B cell (primary cell): ENCODE results near the gene ARHGDIA. TPM values are rescaled to one million over a fixed set of nuclear protein-coding genes. Genes with fewer than 3 reads are reported as not detected.

Source experiments
- ATAC-seq: fragments of 200-7000 bp; cut with Tn5 transposase; one replicate; pipeline ENCODE4 v1.10.0; 2021; ENCODE audit warnings: low read depth, mild to moderate bottlenecking, moderate number of reproducible peaks, moderate library complexity
- CTCF ChIA-PET: fragments of 350-600 bp; sonication (Branson Sonifier 250); formaldehyde crosslinking; loops from one replicate; lab custom pipeline; 2021; ENCODE audit warnings: antibody characterized with exemption, inconsistent platforms; lab: Charles Lee
- POLR2A ChIA-PET: fragments of 350-600 bp; sonication (Branson Sonifier 250); formaldehyde crosslinking; loops from one replicate; lab custom pipeline; 2021; ENCODE audit warnings: antibody characterized with exemption; lab: Charles Lee
- DNase-seq: peaks from one replicate; pipeline ENCODE4 v3.0.0; 2013
- H2AFZ ChIP-seq: 2 replicates; pipeline ENCODE4 v1.6.1; 2012; ENCODE audit warnings: mild to moderate bottlenecking, low read depth, low read length; ENCODE audit not compliant: insufficient read depth, poor library complexity, severe bottlenecking
- H3K27ac ChIP-seq, 2 donors: 1 replicate in 1 of 2; 2 replicates in 1 of 2; pipeline ENCODE4 v1.5.1; 2012 to 2013; ENCODE audit warnings: low read length in 2 of 2, mild to moderate bottlenecking in 2 of 2, moderate library complexity in 1 of 2
- H3K27me3 ChIP-seq, 4 experiments: fragments of 200-600 bp in 1 of 4; sonication (generic) in 1 of 4; replicated peaks in 1 of 4; 1 replicate in 2 of 4; 2 replicates in 2 of 4; pipeline versions ENCODE4 v1.6.1 to v1.7.0; 2013 to 2016; ENCODE audit warnings: low read length in 3 of 4, mild to moderate bottlenecking in 2 of 4, mixed read lengths in 1 of 4, moderate library complexity in 1 of 4; ENCODE audit not compliant: insufficient read depth in 4 of 4, control insufficient read depth in 3 of 4; ENCODE audit errors: control extremely low read depth in 1 of 4
- H3K36me3 ChIP-seq, 2 experiments: replicated peaks in 1 of 2; 1 replicate in 1 of 2; 2 replicates in 1 of 2; pipeline versions ENCODE4 v1.6.1 to v1.7.1; 2013; ENCODE audit warnings: low read length in 1 of 2; ENCODE audit not compliant: insufficient read depth in 2 of 2, control insufficient read depth in 1 of 2; ENCODE audit errors: control extremely low read depth in 1 of 2, extremely low read depth in 1 of 2
- H3K4me1 ChIP-seq, 2 donors: fragments of 200-600 bp in 1 of 2; sonication (generic) in 1 of 2; 1 replicate in 1 of 2; 2 replicates in 1 of 2; pipeline versions ENCODE4 v1.5.1 to v1.6.1; 2013 to 2017; ENCODE audit warnings: low read length in 2 of 2; ENCODE audit not compliant: control insufficient read depth in 2 of 2, insufficient read depth in 2 of 2
- H3K4me2 ChIP-seq: replicated peaks from 2 replicates; pipeline ENCODE3; 2012; ENCODE audit warnings: mild to moderate bottlenecking, low read depth, low read length; ENCODE audit not compliant: poor library complexity, severe bottlenecking
- H3K4me3 ChIP-seq, 5 experiments: fragments of 200-600 bp in 1 of 5; sonication (generic) in 1 of 5; 1 replicate in 3 of 5; 2 replicates in 2 of 5; pipeline versions ENCODE4 v1.5.1 to v1.7.0; 2011 to 2016; ENCODE audit warnings: low read length in 4 of 5, mild to moderate bottlenecking in 4 of 5, low read depth in 2 of 5, control low read depth in 1 of 5, moderate library complexity in 1 of 5; ENCODE audit not compliant: insufficient read depth in 1 of 5; ENCODE audit errors: control extremely low read depth in 1 of 5, extremely low read depth in 1 of 5
- H3K79me2 ChIP-seq: fragments of 200-600 bp; sonication (generic); one replicate; pipeline ENCODE4 v1.6.0; 2016; ENCODE audit warnings: low read length; ENCODE audit not compliant: control insufficient read depth, insufficient read depth
- H3K9ac ChIP-seq: fragments of 200-600 bp; sonication (generic); 2 replicates; pipeline ENCODE4 v1.6.1; 2017; ENCODE audit warnings: mild to moderate bottlenecking, low read length, moderate library complexity
- H3K9me3 ChIP-seq, 3 donors: one replicate each; pipeline versions ENCODE4 v1.6.1 to v1.7.1; 2013; ENCODE audit warnings: low read length in 2 of 3; ENCODE audit not compliant: control insufficient read depth in 2 of 3, insufficient read depth in 1 of 3; ENCODE audit errors: control extremely low read depth in 1 of 3
- H4K20me1 ChIP-seq: 2 replicates; pipeline ENCODE4 v1.6.0; 2012; ENCODE audit warnings: mild to moderate bottlenecking, low read length; ENCODE audit not compliant: insufficient read depth, control insufficient read depth, poor library complexity, severe bottlenecking
- H3K27ac Mint-ChIP-seq: one replicate; pipeline ENCODE4 v1.8.0; 2021; ENCODE audit warnings: mixed read lengths
- H3K27me3 Mint-ChIP-seq: one replicate; pipeline ENCODE4 v1.8.0; 2021; ENCODE audit warnings: mixed read lengths
- H3K4me1 Mint-ChIP-seq: one replicate; pipeline ENCODE4 v1.8.0; 2021; ENCODE audit warnings: mixed read lengths
- H3K4me3 Mint-ChIP-seq: one replicate; pipeline ENCODE4 v1.8.0; 2021; ENCODE audit warnings: mixed read lengths
- H3K9me3 Mint-ChIP-seq: one replicate; pipeline ENCODE4 v1.8.0; 2022; ENCODE audit warnings: mixed read lengths; ENCODE audit not compliant: insufficient read depth
- CTCF ChIP-seq: fragments of 200-600 bp; IDR thresholded peaks from one replicate; pipeline ENCODE4 v1.8.0; 2022; ENCODE audit warnings: antibody characterized with exemption, mild to moderate bottlenecking
- EZH2 ChIP-seq: IDR thresholded peaks from 2 replicates; pipeline ENCODE4 v1.6.1; 2012; ENCODE audit warnings: borderline replicate concordance, low read depth, mild to moderate bottlenecking, moderate library complexity, low read length; ENCODE audit not compliant: insufficient read depth, poor library complexity, severe bottlenecking
- WGBS: methylation state at CpG from one replicate; pipeline ENCODE4 v1.1.5; 2013; ENCODE audit warnings: missing lambda C conversion rate; ENCODE audit not compliant: insufficient coverage; 5-methylcytosine and 5-hydroxymethylcytosine counted together
- intact Hi-C: fragments of 100-400 bp; cut with micrococcal nuclease; formaldehyde crosslinking; loops from one replicate; pipeline ENCODE4 v1.10.0; 2022
- polyA plus RNA-seq: library from polyadenylated mRNA; depleted of rRNA; stranded (reverse); fragments of >200 nt; gene quantifications from 2 replicates; pipeline ENCODE4 v1.2.3, GENCODE V29; 2012
- total RNA-seq, 2 donors: library from RNA; stranded (reverse); fragments of 120-200 nt in 1 of 2; gene quantifications; 1 replicate in 1 of 2; 2 replicates in 1 of 2; pipeline versions ENCODE4 v1.2.3 to v1.2.4, GENCODE V29; 2013 to 2022

The ARHGDIA gene
- total and polyA plus RNA-seq, 2 donors (not counting 1 experiment from before 2014, with no cell fraction given) = 262 to 510 TPM

GRCh38 chr17:81890447-81891302 lies 19.5 kb upstream of the ARHGDIA start:
- POLR2A ChIA-PET = interaction anchor here (1.0 kb wide), 1 partner anchor 207 kb away, joined by 3 read pairs; the partner anchor contains the start of genes ARL16 and HGS
- Histone ChIP-seq H3K27me3 (no peaks in the 10 kb centered on the region), H2AFZ (peak overlapping the region; percentile 38), H3K4me3 (peak overlapping the region; percentile 4 to 71 (median 62)), H3K9me3 (no peaks in the 10 kb centered on the region), H3K4me1 (peaks cover 10 to 25% of the 10 kb centered on the region in 2 donors), H3K9ac (peak overlapping the region; percentile 84), H3K4me2 (peak overlapping the region; percentile 93), H3K36me3 (peaks cover 2 to 45% of the 10 kb centered on the region in 2 experiments), H3K27ac (peak overlapping the region; percentile 34 to 83), H3K79me2 (peaks cover 50% of the 10 kb centered on the region), H4K20me1 (peaks cover 7% of the 10 kb centered on the region)
- no peaks in the 10 kb centered on the region for H3K9me3 Mint-ChIP-seq
- TF ChIP-seq CTCF (no peak), EZH2 (no peak)
- no peak for ATAC-seq
- H3K27me3 Mint-ChIP-seq = no peaks in the 10 kb centered on the region
- H3K4me3 Mint-ChIP-seq = peak overlapping the region; percentile 83
- WGBS = 11% methylated on average over 65 of the region's 69 CpGs
- peaks cover 19% of the 10 kb centered on the region for H3K4me1 Mint-ChIP-seq
- DNase-seq = peak; percentile 55
- peak overlapping the region; percentile 88 for H3K27ac Mint-ChIP-seq
- intact Hi-C loops = loop anchor here (1.0 to 5.0 kb wide), 7 partner anchors 20 to 207 kb away; partner anchors contain the start of genes ARL16, MAFG, MCRIP1 and MRPL12
- CTCF ChIA-PET = interaction anchor here (0.7 kb wide), 1 partner anchor 18 kb away, joined by 3 read pairs; no protein-coding TSS in a partner anchor
